MG63 (cell line): ENCODE results near the gene APBA2. TPM values are rescaled to one million over a fixed set of nuclear protein-coding genes. Genes with fewer than 3 reads are reported as not detected.
A peak's percentile ranks its signal among the peaks of the same experiment; 100 is the strongest.

ENCODE experiments used
- DNase-seq: peaks from one replicate; pipeline ENCODE4 v3.0.0-alpha.2; 2020
- H3K27me3 ChIP-seq: fragments of 250-450 bp; sonication (Bioruptor Pico); 2 replicates; pipeline ENCODE4 v1.5.1; 2020; ENCODE audit warnings: mild to moderate bottlenecking, moderate library complexity
- H3K36me3 ChIP-seq: fragments of 250-450 bp; sonication (Bioruptor Pico); 2 replicates; pipeline ENCODE4 v1.5.1; 2020; ENCODE audit warnings: mild to moderate bottlenecking, moderate library complexity
- H3K4me3 ChIP-seq: fragments of 250-450 bp; sonication (Bioruptor Pico); 2 replicates; pipeline ENCODE4 v1.5.1; 2020; ENCODE audit warnings: mild to moderate bottlenecking, moderate library complexity
- H3K9me3 ChIP-seq: fragments of 250-450 bp; sonication (Bioruptor Pico); 2 replicates; pipeline ENCODE4 v1.5.1; 2020; ENCODE audit warnings: mild to moderate bottlenecking, moderate library complexity
- total RNA-seq: library from RNA; depleted of rRNA; stranded (reverse); fragments of >200 nt; shearing (Covaris generic); gene quantifications from 2 replicates; pipeline ENCODE4 v1.2.3, GENCODE V29; 2014; ENCODE audit warnings: low replicate concordance

Gene APBA2
- total RNA-seq, 1 experiment from 2014 or later, result 28.0 TPM

GRCh38 chr15:28953573-28954195, 67.9 kb downstream of the APBA2 start:
- H3K27me3 ChIP-seq, result no peaks in the 10 kb centered on the region
- DNase-seq, result no peak
- no peaks in the 10 kb centered on the region for H3K9me3 ChIP-seq
- no peak overlapping the region for H3K4me3 ChIP-seq
- H3K36me3 ChIP-seq, result no peaks in the 10 kb centered on the region

GRCh38 chr15:28954466-28955159, 68.8 kb downstream of the APBA2 start:
- H3K4me3 ChIP-seq, result no peak overlapping the region
- no peak for DNase-seq
- no peaks in the 10 kb centered on the region for H3K9me3 ChIP-seq
- H3K27me3 ChIP-seq, result no peaks in the 10 kb centered on the region
- H3K36me3 ChIP-seq, result no peaks in the 10 kb centered on the region

- Histone ChIP-seq H3K4me3 (no peak overlapping the region), H3K9me3 (no peaks in the 10 kb centered on the region), H3K36me3 (no peaks in the 10 kb centered on the region), H3K27me3 (no peaks in the 10 kb centered on the region)
- DNase-seq, result no peak
Observed at GRCh38 chr15:28955160-28955992, 69.6 kb downstream of the APBA2 start.

GRCh38 chr15:28955993-28956421, 70.2 kb downstream of the APBA2 start:
- H3K27me3 ChIP-seq, result no peaks in the 10 kb centered on the region
- peak; percentile 22 for DNase-seq
- no peak overlapping the region for H3K4me3 ChIP-seq
- no peaks in the 10 kb centered on the region for H3K9me3 ChIP-seq
- no peaks in the 10 kb centered on the region for H3K36me3 ChIP-seq

GRCh38 chr15:28956491-28956890, 70.7 kb downstream of the APBA2 start:
- no peaks in the 10 kb centered on the region for H3K27me3 ChIP-seq
- H3K4me3 ChIP-seq, result no peak overlapping the region
- H3K36me3 ChIP-seq, result no peaks in the 10 kb centered on the region
- no peaks in the 10 kb centered on the region for H3K9me3 ChIP-seq
- DNase-seq, result no peak

- H3K27me3 ChIP-seq, result no peaks in the 10 kb centered on the region
- no peak for DNase-seq
- no peaks in the 10 kb centered on the region for H3K9me3 ChIP-seq
- no peak overlapping the region for H3K4me3 ChIP-seq
- no peaks in the 10 kb centered on the region for H3K36me3 ChIP-seq
Observed at GRCh38 chr15:28957606-28958498, 72.1 kb downstream of the APBA2 start.

- Histone ChIP-seq H3K27me3 (no peaks in the 10 kb centered on the region), H3K4me3 (no peak overlapping the region), H3K36me3 (no peaks in the 10 kb centered on the region), H3K9me3 (no peaks in the 10 kb centered on the region)
- no peak for DNase-seq
Observed at GRCh38 chr15:28959326-28959725, 73.6 kb downstream of the APBA2 start.

GRCh38 chr15:28960979-28961378, 75.2 kb downstream of the APBA2 start:
- peak; percentile 57 for DNase-seq

GRCh38 chr15:28961391-28961790, 75.6 kb downstream of the APBA2 start:
- no peaks in the 10 kb centered on the region for H3K27me3 ChIP-seq
- no peaks in the 10 kb centered on the region for H3K9me3 ChIP-seq
- no peaks in the 10 kb centered on the region for H3K36me3 ChIP-seq
- DNase-seq, result no peak
- no peak overlapping the region for H3K4me3 ChIP-seq

More at GRCh38 chr15:28960979-28961378, 75.2 kb downstream of the APBA2 start:
- Histone ChIP-seq H3K9me3 (no peaks in the 10 kb centered on the region), H3K36me3 (no peaks in the 10 kb centered on the region), H3K27me3 (no peaks in the 10 kb centered on the region), H3K4me3 (no peak overlapping the region)

- H3K36me3 ChIP-seq, result no peaks in the 10 kb centered on the region
- no peak overlapping the region for H3K4me3 ChIP-seq
- DNase-seq, result no peak
- no peaks in the 10 kb centered on the region for H3K9me3 ChIP-seq
- no peaks in the 10 kb centered on the region for H3K27me3 ChIP-seq
Observed at GRCh38 chr15:28962851-28963710, 77.3 kb downstream of the APBA2 start.

GRCh38 chr15:28963711-28964081, 77.9 kb downstream of the APBA2 start:
- Histone ChIP-seq H3K36me3 (no peaks in the 10 kb centered on the region), H3K4me3 (no peak overlapping the region), H3K9me3 (no peaks in the 10 kb centered on the region), H3K27me3 (no peaks in the 10 kb centered on the region)
- DNase-seq, result no peak

GRCh38 chr15:28964098-28964497, 78.3 kb downstream of the APBA2 start:
- Histone ChIP-seq H3K36me3 (no peaks in the 10 kb centered on the region), H3K9me3 (no peaks in the 10 kb centered on the region), H3K4me3 (no peak overlapping the region), H3K27me3 (no peaks in the 10 kb centered on the region)
- no peak for DNase-seq

- no peak for DNase-seq
- Histone ChIP-seq H3K27me3 (no peaks in the 10 kb centered on the region), H3K9me3 (no peaks in the 10 kb centered on the region), H3K4me3 (no peak overlapping the region), H3K36me3 (no peaks in the 10 kb centered on the region)
Observed at GRCh38 chr15:28967066-28967465, 81.3 kb downstream of the APBA2 start.

- H3K36me3 ChIP-seq, result no peaks in the 10 kb centered on the region
- no peak overlapping the region for H3K4me3 ChIP-seq
- no peaks in the 10 kb centered on the region for H3K27me3 ChIP-seq
- no peak for DNase-seq
- H3K9me3 ChIP-seq, result no peaks in the 10 kb centered on the region
Observed at GRCh38 chr15:28967990-28968389, 82.2 kb downstream of the APBA2 start.

GRCh38 chr15:28969511-28970085, 83.8 kb downstream of the APBA2 start:
- H3K9me3 ChIP-seq, result no peaks in the 10 kb centered on the region
- no peaks in the 10 kb centered on the region for H3K27me3 ChIP-seq
- no peaks in the 10 kb centered on the region for H3K36me3 ChIP-seq
- no peak overlapping the region for H3K4me3 ChIP-seq
- peak; percentile 79 for DNase-seq
